Body of pancreas (tissue), 4 donors: ENCODE data around the gene RPRM. TPM values are rescaled to one million over a fixed set of nuclear protein-coding genes. Genes with fewer than 3 reads are reported as not detected.
"Not testable (repeated sequence)": the region's sequence is repeated elsewhere in the genome, so short reads cannot be mapped to it uniquely, and the experiment has no call there.

Experiments
- ATAC-seq: fragments of 150-250 bp; one replicate; pipeline ENCODE4 v1.9.1; 2016
- DNase-seq, 4 donors: peaks; one replicate each; pipeline ENCODE4 v3.0.0-alpha.2; 2019
- H3K27ac ChIP-seq, 4 donors: fragments of 200-600 bp; sonication (generic); 1 replicate in 3 of 4; 2 replicates in 1 of 4; pipeline versions ENCODE4 v1.5.1 to v1.6.1; 2016 to 2019; ENCODE audit warnings: mild to moderate bottlenecking in 1 of 4, mixed read lengths in 1 of 4, moderate library complexity in 1 of 4
- H3K27me3 ChIP-seq, 2 donors: fragments of 200-600 bp; sonication (generic); one replicate each; pipeline ENCODE4 v1.6.0; 2016; ENCODE audit warnings: mild to moderate bottlenecking in 1 of 2
- H3K36me3 ChIP-seq, 2 donors: fragments of 200-600 bp; sonication (generic); replicated peaks in 1 of 2; 2 replicates each; pipeline ENCODE4 v1.5.1; 2016; ENCODE audit warnings: low read depth in 2 of 2; ENCODE audit not compliant: insufficient read depth in 1 of 2
- H3K4me1 ChIP-seq: fragments of 200-600 bp; sonication (generic); one replicate; pipeline ENCODE4 v1.6.0; 2016
- H3K4me3 ChIP-seq, 2 donors: fragments of 200-600 bp; sonication (generic); 1 replicate in 1 of 2; 2 replicates in 1 of 2; pipeline ENCODE4 v1.5.1; 2016 to 2019
- H3K9me3 ChIP-seq, 3 donors: fragments of 200-600 bp; sonication (generic); 1 replicate in 2 of 3; 2 replicates in 1 of 3; pipeline ENCODE4 v1.5.1; 2016
- POLR2A ChIP-seq, 3 donors: fragments of 450-650 bp; IDR thresholded peaks; one replicate each; pipeline ENCODE4 v1.6.1; 2016; ENCODE audit warnings: antibody characterized with exemption in 3 of 3, mild to moderate bottlenecking in 2 of 3
- WGBS, 2 donors: methylation state at CpG; one replicate each; pipeline ENCODE4 v1.1.5; 2017; 5-methylcytosine and 5-hydroxymethylcytosine counted together
- intact Hi-C: fragments of 100-400 bp; cut with DNase I; formaldehyde crosslinking; loops from one replicate; pipeline ENCODE4 v1.15.1; 2023
- total RNA-seq, 2 donors: library from RNA; depleted of rRNA; stranded (reverse); fragments of >200 nt; gene quantifications; one replicate each; pipeline ENCODE4 v1.1.0, GENCODE V29; 2016
- TF ChIP-seq, protein P1 (sequence below), 7 experiments: fragments of 450-650 bp in 4 of 7; fragments of 200-600 bp in 3 of 7; sonication (generic) in 3 of 7; IDR thresholded peaks; one replicate each; pipeline ENCODE4 v1.5.1; 2016 to 2019; ENCODE audit warnings: antibody characterized with exemption in 7 of 7

The RPRM gene
- total RNA-seq, 2 donors from 2014 or later: not detected

DNA sequence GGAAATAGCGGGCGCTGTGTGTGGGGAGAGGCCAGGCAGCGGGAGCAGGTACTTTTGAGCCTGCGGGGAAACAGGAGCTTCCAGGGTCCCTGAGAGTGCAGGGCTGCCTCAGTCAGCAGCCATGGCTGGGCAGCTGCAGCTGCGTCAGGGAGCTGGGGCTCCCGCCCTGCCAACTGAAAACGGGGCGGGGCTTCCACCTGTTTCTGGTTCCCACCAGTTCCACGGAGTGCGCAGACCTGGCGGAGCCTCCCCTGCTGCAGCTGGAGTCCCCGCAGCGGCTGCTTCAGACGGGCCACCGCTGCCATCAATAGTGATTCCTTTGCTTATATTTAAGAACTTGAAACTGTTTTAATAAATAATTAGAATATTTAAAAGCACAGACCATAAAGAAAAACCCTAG, 30.6 kb upstream of the RPRM start:
- no peak overlapping the region for H3K4me3 ChIP-seq
- H3K27me3 ChIP-seq: no peaks in the 10 kb centered on the region
- no peak overlapping the region for H3K27ac ChIP-seq
- no peak for ATAC-seq
- whole genome bisulfite sequencing, 2 donors: 77 to 89% methylated on average over 15 of the region's 15 CpGs
- intact Hi-C loops: no loop called here
- H3K4me1 ChIP-seq: no peaks in the 10 kb centered on the region
- H3K9me3 ChIP-seq: no peaks in the 10 kb centered on the region
- peak in 2 of 4 donors; percentile 6 to 32 for DNase-seq
- no peaks in the 10 kb centered on the region for H3K36me3 ChIP-seq
- TF ChIP-seq, protein P1, sequence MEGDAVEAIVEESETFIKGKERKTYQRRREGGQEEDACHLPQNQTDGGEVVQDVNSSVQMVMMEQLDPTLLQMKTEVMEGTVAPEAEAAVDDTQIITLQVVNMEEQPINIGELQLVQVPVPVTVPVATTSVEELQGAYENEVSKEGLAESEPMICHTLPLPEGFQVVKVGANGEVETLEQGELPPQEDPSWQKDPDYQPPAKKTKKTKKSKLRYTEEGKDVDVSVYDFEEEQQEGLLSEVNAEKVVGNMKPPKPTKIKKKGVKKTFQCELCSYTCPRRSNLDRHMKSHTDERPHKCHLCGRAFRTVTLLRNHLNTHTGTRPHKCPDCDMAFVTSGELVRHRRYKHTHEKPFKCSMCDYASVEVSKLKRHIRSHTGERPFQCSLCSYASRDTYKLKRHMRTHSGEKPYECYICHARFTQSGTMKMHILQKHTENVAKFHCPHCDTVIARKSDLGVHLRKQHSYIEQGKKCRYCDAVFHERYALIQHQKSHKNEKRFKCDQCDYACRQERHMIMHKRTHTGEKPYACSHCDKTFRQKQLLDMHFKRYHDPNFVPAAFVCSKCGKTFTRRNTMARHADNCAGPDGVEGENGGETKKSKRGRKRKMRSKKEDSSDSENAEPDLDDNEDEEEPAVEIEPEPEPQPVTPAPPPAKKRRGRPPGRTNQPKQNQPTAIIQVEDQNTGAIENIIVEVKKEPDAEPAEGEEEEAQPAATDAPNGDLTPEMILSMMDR (IDR thresholded peaks at IDR 0.05): no peak

GRCh38 chr2:153506499-153506898, 27.9 kb upstream of the RPRM start:
- ATAC-seq, intact Hi-C loops, H3K27me3 ChIP-seq, H3K9me3 ChIP-seq, DNase-seq, H3K36me3 ChIP-seq, H3K27ac ChIP-seq, H3K4me1 ChIP-seq, H3K4me3 ChIP-seq: not testable (repeated sequence)

GRCh38 chr2:153499439-153499838, 20.9 kb upstream of the RPRM start:
- 44 to 69% methylated on average over 4 to 5 of the region's 5 CpGs for WGBS, 2 donors
- Histone ChIP-seq H3K36me3 (no peaks in the 10 kb centered on the region), H3K4me3 (no peak overlapping the region), H3K4me1 (peaks cover 12% of the 10 kb centered on the region), H3K9me3 (no peaks in the 10 kb centered on the region), H3K27me3 (no peaks in the 10 kb centered on the region), H3K27ac (no peak overlapping the region)
- TF ChIP-seq, protein P1 (IDR thresholded peaks at IDR 0.05): no peak
- TF ChIP-seq POLR2A (IDR thresholded peaks at IDR 0.05): no peak
- intact Hi-C loops: no loop called here
- no peak for ATAC-seq
- DNase-seq: no peak

- Histone ChIP-seq H3K4me1 (peaks cover 12% of the 10 kb centered on the region), H3K9me3 (no peaks in the 10 kb centered on the region), H3K36me3 (no peaks in the 10 kb centered on the region), H3K27me3 (no peaks in the 10 kb centered on the region), H3K27ac (peak overlapping the region in 1 of 4 donors; percentile 9), H3K4me3 (no peak overlapping the region)
- ATAC-seq: peak; percentile 75
- WGBS, 2 donors: 50 to 51% methylated on average over 11 to 14 of the region's 14 CpGs
- intact Hi-C loops: no loop called here
- TF ChIP-seq, protein P1 (IDR thresholded peaks at IDR 0.05): peak in 3 of 7 experiments; percentile 4 to 36 (median 20)
- no peak for TF ChIP-seq POLR2A (IDR thresholded peaks at IDR 0.05)
- peak; percentile 30 to 71 (median 45) for DNase-seq
Measured at GRCh38 chr2:153497938-153498629, 19.5 kb upstream of the RPRM start.

- ATAC-seq: peak; percentile 50
- DNase-seq: peak in 1 of 4 donors; percentile 38
- no peaks in the 10 kb centered on the region for H3K27me3 ChIP-seq
- intact Hi-C loops: no loop called here
- no peak overlapping the region for H3K4me3 ChIP-seq
- no peaks in the 10 kb centered on the region for H3K36me3 ChIP-seq
- H3K4me1 ChIP-seq: peaks cover 12% of the 10 kb centered on the region
- TF ChIP-seq, protein P1 (IDR thresholded peaks at IDR 0.05): no peak
- TF ChIP-seq POLR2A (IDR thresholded peaks at IDR 0.05): no peak
- H3K9me3 ChIP-seq: no peaks in the 10 kb centered on the region
- no peak overlapping the region for H3K27ac ChIP-seq
- WGBS, 2 donors: 0 to 10% methylated on average over 1 of the region's 1 CpG
Measured at GRCh38 chr2:153495725-153496124, 17.2 kb upstream of the RPRM start.
